ENCODE data around the gene IGF2BP3. TPM values are rescaled to one million over a fixed set of nuclear protein-coding genes. Genes with fewer than 3 reads are reported as not detected.

IGF2BP3 gene
- total and polyA plus RNA-seq, 8 donors, result 1.8 to 63.2 (median 57.4) TPM

GRCh38 chr7:23472556-23472955, 2.3 kb upstream of the IGF2BP3 start:
- no peak for TF ChIP-seq CTCF (IDR thresholded peaks at IDR 0.05)
- ATAC-seq (no peak), DNase-seq (no peak)
- Histone ChIP-seq H3K27ac (no peak overlapping the region), H3K4me1 (peaks cover 25 to 58% of the 10 kb centered on the region in 2 donors), H3K36me3 (no peaks in the 10 kb centered on the region), H3K9me3 (no peaks in the 10 kb centered on the region), H3K27me3 (peaks cover 97 to 100% of the 10 kb centered on the region in 2 donors), H3K4me3 (no peak overlapping the region)
- intact Hi-C loops (cut with DNase I), result no loop called here

- no peak overlapping the region for H3K4me3 ChIP-seq
- peaks cover 97 to 100% of the 10 kb centered on the region in 2 donors for H3K27me3 ChIP-seq
- H3K4me1 ChIP-seq, result peaks cover 25 to 58% of the 10 kb centered on the region in 2 donors
- no peaks in the 10 kb centered on the region for H3K36me3 ChIP-seq
- intact Hi-C loops (cut with DNase I), result no loop called here
- H3K27ac ChIP-seq, result no peak overlapping the region
- no peak for TF ChIP-seq CTCF (IDR thresholded peaks at IDR 0.05)
- no peak for ATAC-seq
- no peaks in the 10 kb centered on the region for H3K9me3 ChIP-seq
- no peak for DNase-seq
These were observed 1.8 kb upstream of the IGF2BP3 start for GRCh38 chr7:23472046-23472445.

- intact Hi-C loops (cut with DNase I), result no loop called here
- Histone ChIP-seq H3K4me1 (peaks cover 25 to 58% of the 10 kb centered on the region in 2 donors), H3K36me3 (no peaks in the 10 kb centered on the region), H3K4me3 (peak overlapping the region in 1 of 2 donors; percentile 34), H3K27ac (no peak overlapping the region), H3K27me3 (peaks cover 96 to 100% of the 10 kb centered on the region in 2 donors), H3K9me3 (no peaks in the 10 kb centered on the region)
- TF ChIP-seq CTCF (IDR thresholded peaks at IDR 0.05), result no peak
- peak; percentile 5 for ATAC-seq
- DNase-seq, result peak in 3 of 4 donors; percentile 79 to 93 (median 80)
These were observed 992 bp upstream of the IGF2BP3 start for GRCh38 chr7:23471106-23471859.

- DNase-seq, result peak in 1 of 4 donors; percentile 47
- peaks cover 91 to 100% of the 10 kb centered on the region in 2 donors for H3K27me3 ChIP-seq
- peak overlapping the region in 1 of 2 donors; percentile 34 for H3K4me3 ChIP-seq
- no peak overlapping the region for H3K27ac ChIP-seq
- no peak for TF ChIP-seq CTCF (IDR thresholded peaks at IDR 0.05)
- peaks cover 25 to 57% of the 10 kb centered on the region in 2 donors for H3K4me1 ChIP-seq
- H3K9me3 ChIP-seq, result no peaks in the 10 kb centered on the region
- H3K36me3 ChIP-seq, result no peaks in the 10 kb centered on the region
- no peak for ATAC-seq
- intact Hi-C loops (cut with DNase I), result no loop called here
These were observed 385 bp downstream of the IGF2BP3 start for GRCh38 chr7:23469961-23470250.

- peaks cover 90 to 100% of the 10 kb centered on the region in 2 donors for H3K27me3 ChIP-seq
- H3K36me3 ChIP-seq, result no peaks in the 10 kb centered on the region
- intact Hi-C loops (cut with DNase I), result no loop called here
- no peak for TF ChIP-seq CTCF (IDR thresholded peaks at IDR 0.05)
- peak; percentile 30 for ATAC-seq
- H3K9me3 ChIP-seq, result no peaks in the 10 kb centered on the region
- no peak overlapping the region for H3K27ac ChIP-seq
- peak in 3 of 4 donors; percentile 42 to 77 (median 52) for DNase-seq
- peak overlapping the region in 1 of 2 donors; percentile 34 for H3K4me3 ChIP-seq
- peaks cover 24 to 52% of the 10 kb centered on the region in 2 donors for H3K4me1 ChIP-seq
These were observed 936 bp downstream of the IGF2BP3 start for GRCh38 chr7:23469150-23469960.
